ENCODE results near the gene DNM3. TPM values are rescaled to one million over a fixed set of nuclear protein-coding genes. Genes with fewer than 3 reads are reported as not detected.

The DNM3 gene
- total and polyA plus RNA-seq, 9 of the 15 experiments (the other 6 are each of a cell fraction or from before 2014, with no cell fraction given) = 0.08 to 0.36 (median 0.22) TPM; not detected in 1

GRCh38 chr1:172452536-172453152 lies 611.3 kb downstream of the DNM3 start:
- Histone ChIP-seq H3K27me3 (ENCODE audit: control insufficient read depth in 2 of 2, insufficient read depth in 2 of 2, low read length in 2 of 2) (no peaks in the 10 kb centered on the region), H2AFZ (ENCODE audit: low read depth, low read length) (peak overlapping the region; percentile 87), H3K79me2 (ENCODE audit: control insufficient read depth, insufficient read depth, low read length) (no peaks in the 10 kb centered on the region), H3K4me3 (no peak overlapping the region), H3K9me1 (ENCODE audit: control insufficient read depth, insufficient read depth, low read length) (peaks cover 10% of the 10 kb centered on the region), H3K9me3 (replicated peaks; ENCODE audit: control insufficient read depth, insufficient read depth, low read depth, low read length) (no peaks in the 10 kb centered on the region), H3K4me2 (ENCODE audit: insufficient read depth, low read length) (peak overlapping the region; percentile 11), H4K20me1 (replicated peaks; ENCODE audit: control insufficient read depth, insufficient read depth, low read length) (no peaks in the 10 kb centered on the region), H3K4me1 (replicated peaks in 1 of 2; ENCODE audit: control insufficient read depth in 2 of 2, insufficient read depth in 2 of 2, low read length in 2 of 2) (peaks cover 36 to 59% of the 10 kb centered on the region in 2 experiments), H3K36me3 (ENCODE audit: control insufficient read depth, insufficient read depth, low read length) (no peaks in the 10 kb centered on the region), H3K9ac (ENCODE audit: insufficient read depth in 1 of 2, low read depth in 2 of 2, low read length in 2 of 2) (peak overlapping the region in 1 of 2 experiments; percentile 11; a peak in 1 of 4 replicates), H3K27ac (ENCODE audit: extremely low read depth, low read depth, low read length) (peak overlapping the region; percentile 24; the same call in 2 of the 3 replicates)
- intact Hi-C loops (cut with micrococcal nuclease) (loop anchor here (5.0 kb wide), 1 partner anchor 45 kb away; no protein-coding TSS in a partner anchor), in situ Hi-C loops (cut with MboI) (loop anchor here (5.0 kb wide), 1 partner anchor 275 kb away; no protein-coding TSS in a partner anchor)
- ATAC-seq (peak; percentile 6), FAIRE-seq (peak; percentile 46), DNase-seq (ENCODE audit: extremely low read depth in 1 of 4, low spot score in 3 of 4) (peak in 2 of 4 experiments; percentile 27 to 59)
- WGBS (ENCODE audit: insufficient coverage, low coverage, missing lambda C conversion rate) = 42% methylated on average over 7 of the region's 7 CpGs
- ChIA-PET CTCF (ENCODE audit: low intra/inter-chr PET ratio) (interaction anchor here (1.1 kb wide), 1 partner anchor 10 kb away, joined by 3 read pairs; no protein-coding TSS in a partner anchor), POLR2A (interaction anchor here (0.9 to 1.6 kb wide), 2 partner anchors 11 to 80 kb away, joined by 3 to 6 read pairs; partner anchors contain the start of gene SUCO)
- BruUV-seq (replicated peaks) = no TSS peak
- no peak for TF ChIP-seq KDM4B (IDR thresholded peaks at IDR 0.05; ENCODE audit: borderline replicate concordance in 2 of 2, low read depth in 1 of 2)
- 0 out of 2 replicates have a peak, but pooled peaks have one; percentile 42 for TF ChIP-seq GTF2A2 (tag; IDR thresholded peaks at IDR 0.05)
- no peak for TF ChIP-seq LARP7 (IDR thresholded peaks at IDR 0.05)
- TF ChIP-seq TEAD2 (tag; IDR thresholded peaks at IDR 0.05) = peak; percentile 50; the same call in 1 of the 2 replicates
- no peak for TF ChIP-seq SMAD1 (IDR thresholded peaks at IDR 0.05; ENCODE audit: low read depth, low read length, partially characterized antibody)
- peak; percentile 37; the same call in 1 of the 2 replicates for TF ChIP-seq TEAD4 (IDR thresholded peaks at IDR 0.05; ENCODE audit: low read length)
- TF ChIP-seq TEAD4 (CRISPR knock-in tag; IDR thresholded peaks at IDR 0.05; ENCODE audit: borderline replicate concordance) = no peak
- TF ChIP-seq RBM39 (optimal IDR thresholded peaks at IDR 0.05; ENCODE audit: low read depth, low read length) = no peak
- peak; percentile 73 for TF ChIP-seq CBFA2T3 (IDR thresholded peaks at IDR 0.05)
- 0 out of 2 replicates have a peak, but pooled peaks have one; percentile 20 for TF ChIP-seq JUND (IDR thresholded peaks at IDR 0.05; ENCODE audit: borderline replicate concordance, low read depth, low read length)
- TF ChIP-seq JUND (tag; IDR thresholded peaks at IDR 0.05; ENCODE audit: borderline replicate concordance, low read depth, low read length) = peak; percentile 54; the same call in 1 of the 3 replicates
- TF ChIP-seq SOX6 (IDR thresholded peaks at IDR 0.05) = 0 out of 2 replicates have a peak, but pooled peaks have one; percentile 14
- 0 out of 2 replicates have a peak, but pooled peaks have one; percentile 25 for TF ChIP-seq TFAP4 (CRISPR knock-in tag; IDR thresholded peaks at IDR 0.05; ENCODE audit: borderline replicate concordance)
- no peak for TF ChIP-seq PBX2 (CRISPR knock-in tag; IDR thresholded peaks at IDR 0.05; ENCODE audit: low read depth)
- no peak for TF ChIP-seq PBX2 (tag; conservative IDR thresholded peaks at IDR 0.05; ENCODE audit: low read depth)
- TF ChIP-seq CREM (IDR thresholded peaks at IDR 0.05; ENCODE audit: low read depth) = no peak
- TF ChIP-seq ATF6 (CRISPR knock-in tag; IDR thresholded peaks at IDR 0.05) = 0 out of 2 replicates have a peak, but pooled peaks have one; percentile 72
